CD4-positive, alpha-beta memory T cell (primary cell): ENCODE results near the gene CCDC85B. TPM values are rescaled to one million over a fixed set of nuclear protein-coding genes. Genes with fewer than 3 reads are reported as not detected.
A peak's percentile ranks its signal among the peaks of the same experiment; 100 is the strongest.

Source experiments
- CTCF ChIA-PET: fragments of 350-600 bp; sonication (Branson Sonifier 250); formaldehyde crosslinking; loops from one replicate; lab custom pipeline; 2021; ENCODE audit warnings: inconsistent platforms; ENCODE audit not compliant: partially characterized antibody; lab: Charles Lee
- POLR2A ChIA-PET: fragments of 350-600 bp; sonication (Branson Sonifier 250); formaldehyde crosslinking; loops from one replicate; lab custom pipeline; 2021; ENCODE audit not compliant: partially characterized antibody; lab: Charles Lee
- DNase-seq, 5 donors: peaks; one replicate each; pipeline versions ENCODE4 v3.0.0 to v3.0.0-alpha.2; 2020 to 2022; ENCODE audit warnings: mixed read lengths in 1 of 5
- H3K27ac ChIP-seq: one replicate; pipeline ENCODE4 v1.7.0; 2013; ENCODE audit warnings: low read depth, low read length
- H3K27me3 ChIP-seq: 2 replicates; pipeline ENCODE4 v1.7.0; 2013; ENCODE audit warnings: mild to moderate bottlenecking, low read length, moderate library complexity; ENCODE audit not compliant: insufficient read depth
- H3K36me3 ChIP-seq: 2 replicates; pipeline ENCODE4 v1.7.0; 2013; ENCODE audit warnings: mild to moderate bottlenecking, low read length, moderate library complexity; ENCODE audit not compliant: insufficient read depth
- H3K4me1 ChIP-seq: 2 replicates; pipeline ENCODE4 v1.7.0; 2013; ENCODE audit warnings: mild to moderate bottlenecking, low read length, moderate library complexity; ENCODE audit not compliant: insufficient read depth
- H3K4me3 ChIP-seq, 2 donors: one replicate each; pipeline ENCODE4 v1.7.0; 2013; ENCODE audit warnings: low read length in 2 of 2, mild to moderate bottlenecking in 1 of 2
- H3K9me3 ChIP-seq, 2 donors: one replicate each; pipeline ENCODE4 v1.7.0; 2013; ENCODE audit warnings: low read length in 2 of 2, control low read depth in 1 of 2; ENCODE audit not compliant: control insufficient read depth in 1 of 2
- H3K27ac Mint-ChIP-seq, 7 donors: one replicate each; pipeline ENCODE4 v1.8.0; 2020 to 2021; ENCODE audit warnings: mixed read lengths in 7 of 7, mild to moderate bottlenecking in 6 of 7, inconsistent platforms in 3 of 7, moderate library complexity in 3 of 7
- H3K27me3 Mint-ChIP-seq, 2 donors: one replicate each; pipeline ENCODE4 v1.8.0; 2020 to 2021; ENCODE audit warnings: mixed read lengths in 2 of 2
- H3K36me3 Mint-ChIP-seq, 2 donors: one replicate each; pipeline ENCODE4 v1.8.0; 2020 to 2021; ENCODE audit warnings: mixed read lengths in 2 of 2, inconsistent platforms in 1 of 2, mild to moderate bottlenecking in 1 of 2
- H3K4me1 Mint-ChIP-seq, 4 donors: one replicate each; pipeline ENCODE4 v1.8.0; 2020 to 2021; ENCODE audit warnings: mixed read lengths in 4 of 4, mild to moderate bottlenecking in 1 of 4
- H3K4me3 Mint-ChIP-seq, 8 donors: one replicate each; pipeline ENCODE4 v1.8.0; 2020 to 2021; ENCODE audit warnings: mixed read lengths in 8 of 8, mild to moderate bottlenecking in 7 of 8, moderate library complexity in 6 of 8, inconsistent platforms in 3 of 8
- H3K9me3 Mint-ChIP-seq, 8 donors: one replicate each; pipeline ENCODE4 v1.8.0; 2020 to 2021; ENCODE audit warnings: mixed read lengths in 8 of 8, mild to moderate bottlenecking in 5 of 8, inconsistent platforms in 3 of 8, moderate library complexity in 1 of 8
- intact Hi-C: fragments of 100-400 bp; cut with micrococcal nuclease; formaldehyde crosslinking; loops from one replicate; pipeline ENCODE4 v1.15.1; 2023
- polyA plus RNA-seq, 2 donors: library from polyadenylated mRNA; unstranded; fragments of 300-500 nt; fragmentation: Illumina TruSeq; gene quantifications; one replicate each; pipeline ENCODE4 v1.2.3, GENCODE V29; 2021
- total RNA-seq, 2 experiments: library from RNA; stranded (reverse); gene quantifications; one replicate each; pipeline ENCODE4 v1.2.3, GENCODE V29; 2021

Gene CCDC85B
- total and polyA plus RNA-seq, 4 experiments from 2014 or later: 22.9 to 68.3 (median 42.5) TPM

DNA sequence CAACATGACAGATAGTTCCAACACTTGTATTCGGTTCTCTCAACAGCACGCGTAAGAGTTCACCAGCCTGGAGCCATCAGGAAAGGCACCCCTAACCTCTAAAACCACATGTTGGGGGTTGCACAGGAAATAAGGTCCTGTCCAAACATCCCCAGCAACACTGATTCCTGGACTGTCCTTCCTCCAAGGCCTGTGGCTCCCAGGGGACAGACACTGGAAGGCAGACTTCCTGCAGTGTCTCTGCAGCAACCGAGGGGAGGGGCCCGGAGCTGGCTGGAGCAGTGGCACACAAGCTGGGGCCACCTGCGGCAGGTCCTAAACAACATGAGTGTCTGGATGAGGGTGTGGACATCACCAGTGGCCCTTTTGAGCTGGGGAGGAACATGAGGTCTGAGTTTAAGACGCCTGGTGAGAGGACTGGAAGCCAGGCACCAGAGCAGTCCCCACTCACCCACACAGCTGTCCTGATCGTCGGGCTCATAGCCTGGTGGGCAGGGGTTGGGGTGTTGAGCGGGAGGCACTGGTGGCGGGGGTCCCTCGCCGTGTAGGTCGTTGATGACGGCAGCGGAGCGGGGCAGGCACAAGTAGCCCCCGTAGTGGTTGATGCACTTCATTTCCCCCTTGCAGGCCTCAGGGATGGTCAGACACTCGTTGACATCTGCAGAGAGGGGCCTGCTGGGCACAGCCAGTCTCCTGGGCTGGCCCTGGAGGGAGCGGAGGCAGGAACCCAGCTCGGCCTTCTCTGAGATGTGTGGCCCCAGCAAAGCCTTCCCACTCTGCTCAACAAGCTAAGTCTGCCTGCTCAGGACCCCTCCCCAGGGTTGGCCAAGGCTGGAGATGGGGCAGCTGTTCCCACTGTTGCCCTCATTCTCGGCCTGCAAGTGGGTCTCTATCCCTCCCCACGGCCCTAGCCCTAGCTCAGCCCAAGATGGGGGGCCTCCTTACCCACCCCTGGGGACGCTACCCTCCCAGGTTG, 19.5 kb upstream of the CCDC85B start:
- DNase-seq: no peak
- Mint-ChIP-seq H3K27ac (peak overlapping the region in 3 of 7 donors; percentile 29 to 82 (median 38)), H3K4me3 (peak overlapping the region in 5 of 8 donors; percentile 8 to 61 (median 40)), H3K9me3 (no peaks in the 10 kb centered on the region), H3K4me1 (peaks cover 7 to 41% (median 23%) of the 10 kb centered on the region in 4 donors), H3K36me3 (peaks cover 3 to 9% of the 10 kb centered on the region in 2 donors), H3K27me3 (no peaks in the 10 kb centered on the region)
- ChIA-PET POLR2A (interaction anchor here (0.5 to 11.3 kb wide), 12 partner anchors 8 to 131 kb away, joined by 3 to 222 read pairs (median 3); partner anchors contain the start of genes BANF1, CCDC85B, CFL1 and CTSW), CTCF (interaction anchor here (0.7 to 2.4 kb wide), 7 partner anchors 11 to 174 kb away, joined by 3 to 29 read pairs (median 4); partner anchors contain the start of genes CCDC85B, FIBP and MUS81)
- Histone ChIP-seq H3K27me3 (no peaks in the 10 kb centered on the region), H3K36me3 (peaks cover 2% of the 10 kb centered on the region), H3K4me3 (no peak overlapping the region), H3K9me3 (no peaks in the 10 kb centered on the region), H3K4me1 (peaks cover 20% of the 10 kb centered on the region), H3K27ac (no peak overlapping the region)
- intact Hi-C loops: no loop called here

DNA sequence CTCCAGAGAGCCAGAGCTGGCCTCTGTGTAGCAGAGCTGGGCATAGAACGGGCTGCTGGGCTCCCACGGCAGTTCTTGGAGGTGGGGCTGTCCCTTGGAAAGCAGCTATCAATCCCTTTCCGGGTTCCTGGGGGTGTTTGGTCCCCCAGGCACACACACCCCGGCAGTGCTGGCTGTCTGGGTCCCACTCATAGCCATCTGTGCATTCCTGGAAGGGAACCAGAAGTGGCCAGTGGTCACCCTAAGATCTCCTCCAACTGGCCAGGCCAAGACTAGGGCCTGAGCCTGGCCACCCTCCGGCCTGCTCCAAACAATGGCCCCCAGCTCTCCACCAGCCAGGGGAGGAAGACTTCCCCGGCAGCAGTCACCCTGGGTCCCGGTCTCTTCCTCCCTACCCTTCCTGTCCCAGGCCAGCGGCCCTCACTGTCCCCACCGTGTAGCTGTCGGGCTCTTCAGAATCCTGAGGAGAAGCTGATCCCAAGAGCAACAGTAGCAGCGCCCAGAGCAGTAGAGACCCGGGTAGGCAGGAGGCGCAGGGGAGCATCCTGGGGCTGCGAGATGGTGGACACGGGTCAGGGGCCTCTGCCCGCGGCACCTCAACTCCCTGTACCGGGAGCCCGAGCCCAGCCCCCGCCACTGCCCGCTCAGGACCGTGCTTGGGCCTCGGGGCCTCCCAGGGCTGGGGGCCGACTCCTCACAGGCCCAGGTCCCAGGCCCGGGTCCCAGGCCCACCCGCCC, 18.5 kb upstream of the CCDC85B start:
- peak in 1 of 5 donors; percentile 6 for DNase-seq
- H3K36me3 Mint-ChIP-seq: peaks cover 3 to 4% of the 10 kb centered on the region in 2 donors
- peak overlapping the region; percentile 16 to 67 (median 38) for H3K4me3 Mint-ChIP-seq
- H3K4me1 ChIP-seq: peaks cover 20% of the 10 kb centered on the region
- intact Hi-C loops: loop anchor here (2.0 kb wide), 2 partner anchors 13 to 17 kb away; partner anchors contain the start of genes CFL1 and FIBP
- H3K4me1 Mint-ChIP-seq: peaks cover 7 to 41% (median 21%) of the 10 kb centered on the region in 4 donors
- H3K27ac ChIP-seq: no peak overlapping the region
- ChIA-PET POLR2A (interaction anchor here (0.9 to 11.3 kb wide), 9 partner anchors 8 to 130 kb away, joined by 3 to 222 read pairs (median 3); partner anchors contain the start of genes BANF1, CCDC85B, CFL1 and CTSW), CTCF (interaction anchor here (0.9 to 2.4 kb wide), 5 partner anchors 12 to 173 kb away, joined by 4 to 29 read pairs (median 5); partner anchors contain the start of genes CCDC85B, FIBP and MUS81)
- H3K27ac Mint-ChIP-seq: peak overlapping the region in 1 of 7 donors; percentile 10
- no peaks in the 10 kb centered on the region for H3K9me3 ChIP-seq
- H3K27me3 ChIP-seq: no peaks in the 10 kb centered on the region
- no peak overlapping the region for H3K4me3 ChIP-seq
- no peaks in the 10 kb centered on the region for H3K9me3 Mint-ChIP-seq
- no peaks in the 10 kb centered on the region for H3K36me3 ChIP-seq
- no peaks in the 10 kb centered on the region for H3K27me3 Mint-ChIP-seq

DNA sequence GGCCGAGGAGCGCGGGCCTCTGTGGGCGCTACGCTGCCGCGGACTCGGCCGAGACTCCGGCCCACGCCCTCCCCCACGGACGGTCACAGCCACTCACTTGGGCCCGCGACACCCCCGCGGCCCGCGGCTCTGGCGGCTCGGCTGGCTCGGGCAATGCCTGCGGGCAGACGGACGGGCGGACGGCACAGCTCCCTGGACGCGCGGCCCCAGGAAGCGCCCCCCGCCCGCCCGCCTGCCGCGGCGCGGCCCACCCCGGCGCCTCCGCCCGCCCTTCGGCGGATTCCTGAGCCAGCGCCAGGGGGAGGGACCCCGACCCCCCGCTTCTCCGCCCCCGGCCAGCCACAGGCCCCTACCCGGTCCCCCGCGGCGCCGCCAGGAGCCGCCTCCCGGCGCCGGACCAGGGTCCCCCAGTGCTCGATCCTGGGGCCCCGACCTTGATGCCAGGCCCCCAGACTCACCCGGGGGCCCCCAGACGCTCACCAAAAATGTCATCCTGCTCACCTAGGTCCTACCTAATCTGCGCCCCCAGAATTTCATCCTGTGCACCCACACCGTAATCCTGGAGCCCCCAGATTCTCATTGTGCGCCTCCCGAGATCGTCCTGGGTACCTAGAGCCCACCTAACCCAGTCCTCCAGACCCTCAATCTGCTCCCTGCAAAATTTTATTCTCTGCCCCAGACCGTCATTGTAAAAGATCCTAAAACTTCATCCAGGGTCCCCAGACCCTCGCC, 17.7 kb upstream of the CCDC85B start, which contains the start of gene EFEMP2:
Gene EFEMP2, minus strand, starts transcription at position 215 of the 732 bp plus-strand sequence. CDS start 446 bp downstream, outside the sequence.
- H3K9me3 ChIP-seq: no peaks in the 10 kb centered on the region

DNA sequence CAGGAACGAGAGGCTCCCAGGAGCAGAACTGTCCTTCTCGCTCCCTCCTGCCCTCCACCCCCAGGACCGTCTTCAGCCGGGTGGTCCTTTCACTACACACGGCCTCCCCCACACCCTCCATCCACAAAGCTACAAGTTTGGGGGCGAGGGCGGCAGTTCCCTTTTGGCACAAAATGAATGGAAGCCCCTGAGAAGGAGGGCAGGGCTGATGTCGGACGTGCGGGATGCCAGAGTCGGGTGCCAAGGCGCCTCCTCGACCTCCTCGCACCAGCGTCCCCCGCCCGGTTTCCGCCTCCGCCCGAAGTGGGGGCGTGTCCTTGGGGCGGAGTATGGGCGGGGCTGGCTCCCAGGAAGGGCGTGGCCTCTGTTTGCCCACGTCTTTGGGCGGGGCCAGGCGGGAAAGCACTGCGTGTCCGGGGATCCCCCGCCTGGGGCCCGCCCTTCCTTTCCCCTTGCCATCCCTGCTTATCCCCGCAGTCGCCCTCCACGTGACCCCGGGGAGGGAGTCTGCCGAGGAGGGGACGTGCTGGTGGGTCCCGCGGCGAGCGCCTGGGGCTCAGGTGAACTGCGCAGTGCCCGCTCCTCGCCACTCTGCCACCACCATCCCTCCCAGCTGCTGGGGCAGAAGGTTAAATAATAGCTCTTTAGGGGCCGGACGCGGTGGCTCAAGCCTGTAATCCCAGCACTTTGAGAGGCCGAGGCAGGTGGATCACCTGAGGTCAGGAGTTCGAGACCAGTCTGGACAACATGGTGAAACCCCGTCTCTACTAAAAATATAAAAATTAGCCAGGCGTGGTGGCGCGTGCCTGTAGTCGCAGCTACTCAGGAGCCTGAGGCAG, 16.9 kb upstream of the CCDC85B start:
- H3K9me3 Mint-ChIP-seq: no peaks in the 10 kb centered on the region
- H3K4me3 ChIP-seq: peak overlapping the region; percentile 57 to 69
- intact Hi-C loops: loop anchor here (2.0 kb wide), 2 partner anchors 15 kb away; partner anchors contain the start of genes CFL1 and FIBP
- peak; percentile 94 to 99 (median 96) for DNase-seq
- H3K4me1 Mint-ChIP-seq: peaks cover 7 to 45% (median 20%) of the 10 kb centered on the region in 4 donors
- H3K4me3 Mint-ChIP-seq: peak overlapping the region; percentile 71 to 95 (median 89)
- H3K9me3 ChIP-seq: no peaks in the 10 kb centered on the region
- ChIA-PET POLR2A (interaction anchor here (0.6 to 11.3 kb wide), 17 partner anchors 10 to 301 kb away, joined by 3 to 222 read pairs (median 3); partner anchors contain the start of genes BANF1, C11orf68, CCDC85B and CFL1), CTCF (interaction anchor here (0.8 to 6.6 kb wide), 3 partner anchors 14 to 112 kb away, joined by 3 to 104 read pairs (median 30); partner anchors contain the start of genes CCDC85B, FIBP and MUS81)
- no peaks in the 10 kb centered on the region for H3K36me3 ChIP-seq
- peak overlapping the region; percentile 77 for H3K27ac ChIP-seq
- no peaks in the 10 kb centered on the region for H3K27me3 Mint-ChIP-seq
- H3K27ac Mint-ChIP-seq: peak overlapping the region; percentile 85 to 96 (median 94)
- no peaks in the 10 kb centered on the region for H3K27me3 ChIP-seq
- peaks cover 20% of the 10 kb centered on the region for H3K4me1 ChIP-seq
- H3K36me3 Mint-ChIP-seq: no peaks in the 10 kb centered on the region

More for the DNA sequence above, 17.7 kb upstream of the CCDC85B start, which contains the start of gene EFEMP2:
- CTCF ChIA-PET: interaction anchor here (1.9 to 6.6 kb wide), 2 partner anchors 13 to 15 kb away, joined by 29 to 104 read pairs; partner anchors contain the start of genes CCDC85B, FIBP and MUS81
- intact Hi-C loops: loop anchor here (2.0 kb wide), 2 partner anchors 14 to 16 kb away; partner anchors contain the start of genes CFL1 and FIBP
- Histone ChIP-seq H3K4me3 (peak within 1 kb of the TSS; percentile 57 to 69), H3K27me3 (no peaks in the 10 kb centered on the region), H3K27ac (peak within 1 kb of the TSS; percentile 77), H3K4me1 (peaks cover 20% of the 10 kb centered on the region), H3K36me3 (no peaks in the 10 kb centered on the region)
- DNase-seq: peak in 1 of 5 donors; percentile 38
- Mint-ChIP-seq H3K4me3 (peak within 1 kb of the TSS; percentile 71 to 95 (median 89)), H3K27ac (peak within 1 kb of the TSS; percentile 85 to 96 (median 94)), H3K27me3 (no peaks in the 10 kb centered on the region), H3K4me1 (peaks cover 7 to 41% (median 20%) of the 10 kb centered on the region in 4 donors), H3K9me3 (no peaks in the 10 kb centered on the region), H3K36me3 (no peaks in the 10 kb centered on the region)
- POLR2A ChIA-PET: interaction anchor here (0.6 to 11.3 kb wide), 14 partner anchors 9 to 300 kb away, joined by 3 to 222 read pairs (median 6); partner anchors contain the start of genes BANF1, C11orf68, CCDC85B and CFL1

DNA sequence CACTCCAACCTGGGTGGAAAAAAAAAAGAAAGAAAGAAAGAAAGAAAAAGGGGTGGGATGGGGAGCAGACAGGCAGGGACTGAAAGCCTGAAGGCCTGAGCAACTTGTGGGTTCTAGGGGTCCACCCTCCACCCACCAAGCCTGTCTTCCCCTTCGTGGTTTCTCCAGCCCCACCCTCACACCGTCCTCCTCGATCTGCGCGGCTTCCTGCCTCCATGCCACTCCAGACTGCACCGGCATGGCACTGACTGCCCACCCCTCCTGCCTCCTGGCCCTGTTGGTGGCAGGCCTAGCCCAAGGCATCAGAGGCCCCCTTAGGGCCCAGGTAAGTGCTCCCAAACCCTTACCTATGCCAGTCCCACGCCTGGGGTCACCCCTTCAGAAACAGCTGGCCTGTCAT, 10.9 kb upstream of the CCDC85B start, which contains the start of gene CTSW:
Gene CTSW, plus strand, starts transcription at position 221 of the 400 bp plus-strand sequence. Its CDS starts 18 bp downstream, at position 239.
- Mint-ChIP-seq H3K9me3 (no peaks in the 10 kb centered on the region), H3K4me1 (peaks cover 6 to 44% (median 21%) of the 10 kb centered on the region in 4 donors), H3K27me3 (no peaks in the 10 kb centered on the region), H3K27ac (peak within 1 kb of the TSS; percentile 61 to 91 (median 83)), H3K36me3 (peaks cover 3 to 15% of the 10 kb centered on the region in 2 donors), H3K4me3 (peak within 1 kb of the TSS in 7 of 8 donors; percentile 55 to 84 (median 69))
- Histone ChIP-seq H3K4me1 (peaks cover 34% of the 10 kb centered on the region), H3K27ac (peak within 1 kb of the TSS; percentile 45), H3K4me3 (peak within 1 kb of the TSS in 1 of 2 donors; percentile 17), H3K27me3 (no peaks in the 10 kb centered on the region), H3K36me3 (peaks cover 9% of the 10 kb centered on the region), H3K9me3 (no peaks in the 10 kb centered on the region)
- intact Hi-C loops: no loop called here
- DNase-seq: peak in 2 of 5 donors; percentile 24 to 71
- CTCF ChIA-PET: interaction anchor here (1.0 to 15.3 kb wide), 4 partner anchors 9 to 20 kb away, joined by 3 to 281 read pairs (median 6); partner anchors contain the start of genes CCDC85B, CFL1, FIBP and MUS81
- POLR2A ChIA-PET: interaction anchor here (1.2 to 17.4 kb wide), 4 partner anchors 8 to 168 kb away, joined by 3 to 435 read pairs (median 16); partner anchors contain the start of genes CCDC85B, CFL1, FIBP and KAT5
